GM19043 (cell line): ENCODE measurements around the gene AATK.

Experiments
- ATAC-seq: cut with Tn5 transposase; IDR thresholded peaks from one replicate; pipeline ENCODE4 v1.9.1; 2021; ENCODE audit warnings: low read depth; ENCODE audit not compliant: unreplicated experiment

AATK gene, protein sequence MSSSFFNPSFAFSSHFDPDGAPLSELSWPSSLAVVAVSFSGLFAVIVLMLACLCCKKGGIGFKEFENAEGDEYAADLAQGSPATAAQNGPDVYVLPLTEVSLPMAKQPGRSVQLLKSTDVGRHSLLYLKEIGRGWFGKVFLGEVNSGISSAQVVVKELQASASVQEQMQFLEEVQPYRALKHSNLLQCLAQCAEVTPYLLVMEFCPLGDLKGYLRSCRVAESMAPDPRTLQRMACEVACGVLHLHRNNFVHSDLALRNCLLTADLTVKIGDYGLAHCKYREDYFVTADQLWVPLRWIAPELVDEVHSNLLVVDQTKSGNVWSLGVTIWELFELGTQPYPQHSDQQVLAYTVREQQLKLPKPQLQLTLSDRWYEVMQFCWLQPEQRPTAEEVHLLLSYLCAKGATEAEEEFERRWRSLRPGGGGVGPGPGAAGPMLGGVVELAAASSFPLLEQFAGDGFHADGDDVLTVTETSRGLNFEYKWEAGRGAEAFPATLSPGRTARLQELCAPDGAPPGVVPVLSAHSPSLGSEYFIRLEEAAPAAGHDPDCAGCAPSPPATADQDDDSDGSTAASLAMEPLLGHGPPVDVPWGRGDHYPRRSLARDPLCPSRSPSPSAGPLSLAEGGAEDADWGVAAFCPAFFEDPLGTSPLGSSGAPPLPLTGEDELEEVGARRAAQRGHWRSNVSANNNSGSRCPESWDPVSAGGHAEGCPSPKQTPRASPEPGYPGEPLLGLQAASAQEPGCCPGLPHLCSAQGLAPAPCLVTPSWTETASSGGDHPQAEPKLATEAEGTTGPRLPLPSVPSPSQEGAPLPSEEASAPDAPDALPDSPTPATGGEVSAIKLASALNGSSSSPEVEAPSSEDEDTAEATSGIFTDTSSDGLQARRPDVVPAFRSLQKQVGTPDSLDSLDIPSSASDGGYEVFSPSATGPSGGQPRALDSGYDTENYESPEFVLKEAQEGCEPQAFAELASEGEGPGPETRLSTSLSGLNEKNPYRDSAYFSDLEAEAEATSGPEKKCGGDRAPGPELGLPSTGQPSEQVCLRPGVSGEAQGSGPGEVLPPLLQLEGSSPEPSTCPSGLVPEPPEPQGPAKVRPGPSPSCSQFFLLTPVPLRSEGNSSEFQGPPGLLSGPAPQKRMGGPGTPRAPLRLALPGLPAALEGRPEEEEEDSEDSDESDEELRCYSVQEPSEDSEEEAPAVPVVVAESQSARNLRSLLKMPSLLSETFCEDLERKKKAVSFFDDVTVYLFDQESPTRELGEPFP (N-terminal part only)

DNA sequence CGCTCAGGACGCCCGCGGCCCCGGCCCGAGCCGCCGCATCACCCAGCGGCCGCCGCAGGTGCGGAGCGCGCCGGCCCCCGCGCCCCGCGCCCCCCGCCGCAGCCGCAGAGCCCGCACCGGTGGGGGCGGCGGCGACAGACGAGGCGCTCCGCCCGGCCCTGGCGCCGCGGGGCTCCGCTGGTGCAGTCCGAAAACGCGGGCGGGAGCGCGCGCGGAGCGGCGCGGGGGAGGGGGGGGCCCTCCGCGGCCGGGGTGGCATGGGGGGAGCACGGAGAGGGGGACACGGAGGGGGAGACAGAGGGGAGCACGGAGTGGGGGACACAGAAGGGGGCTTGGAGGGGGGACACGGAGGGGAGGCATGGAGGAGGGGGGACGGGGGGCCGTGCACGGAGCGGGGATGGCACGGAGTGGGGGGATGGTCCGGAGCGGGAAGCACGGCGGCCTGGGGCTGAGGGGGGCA, at the start of gene AATK:
TSS of gene AATK (minus strand) at position 189 of the 460 bp plus-strand sequence. CDS start 229 bp downstream, outside the sequence.
- ATAC-seq = no peak

DNA sequence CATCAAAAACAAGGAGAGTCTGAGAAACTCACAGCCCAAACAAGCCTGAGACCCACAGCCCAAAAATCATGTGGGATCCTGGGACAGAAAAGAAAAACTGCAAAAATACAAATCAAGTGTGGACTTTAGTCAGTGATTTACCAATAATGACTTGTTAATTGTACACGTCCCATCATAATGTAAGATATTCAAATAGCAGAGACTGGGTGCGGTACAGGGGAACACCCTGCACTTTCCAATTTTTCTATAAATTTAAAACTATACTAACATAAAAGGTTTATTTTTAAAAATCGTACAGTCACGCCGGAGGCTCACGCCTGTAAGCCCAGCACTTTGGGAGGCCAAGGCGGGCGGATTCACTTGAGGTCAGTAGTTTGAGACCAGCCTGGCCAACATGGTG, 48.0 kb upstream of the AATK start:
- ATAC-seq = no peak

DNA sequence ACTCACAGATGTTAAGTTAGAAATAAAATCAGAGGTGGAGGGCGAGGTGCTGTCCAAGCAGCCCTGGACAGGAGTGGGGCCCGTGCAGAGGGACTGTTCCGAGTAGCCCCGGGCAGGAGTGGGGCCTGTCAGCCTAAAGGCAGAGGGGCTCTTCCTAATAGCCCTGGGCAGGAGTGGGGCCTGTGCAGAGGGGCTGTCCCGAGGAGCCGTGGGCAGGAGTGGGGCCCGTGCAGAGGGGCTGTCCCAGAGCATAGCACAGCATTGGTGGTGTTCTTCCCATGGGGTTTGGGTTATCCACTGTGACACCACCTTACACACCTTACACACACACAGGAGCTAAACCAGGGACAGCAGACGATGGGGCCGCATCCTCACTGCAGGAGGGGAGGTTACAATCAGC, 46.3 kb upstream of the AATK start:
- no peak for ATAC-seq

DNA sequence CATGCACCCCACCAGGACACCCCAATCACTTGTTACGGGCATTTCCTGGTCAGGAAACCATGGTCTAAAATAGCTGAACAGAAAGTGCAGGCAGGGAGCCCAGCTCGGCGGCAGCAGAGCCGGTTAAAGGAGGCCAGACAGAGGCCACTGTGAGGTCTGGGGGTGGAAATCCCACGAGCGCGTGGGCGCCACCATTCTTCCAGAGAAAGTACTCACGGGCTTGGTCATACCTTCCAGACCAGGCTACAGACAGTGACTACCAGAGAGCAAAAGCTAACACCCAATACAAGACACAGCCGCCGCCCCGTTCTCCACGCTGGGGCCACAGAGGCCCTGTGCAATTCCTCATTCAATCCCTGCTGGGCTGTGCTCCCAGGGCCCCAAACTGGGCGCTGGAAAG, 44.8 kb upstream of the AATK start:
- no peak for ATAC-seq

DNA sequence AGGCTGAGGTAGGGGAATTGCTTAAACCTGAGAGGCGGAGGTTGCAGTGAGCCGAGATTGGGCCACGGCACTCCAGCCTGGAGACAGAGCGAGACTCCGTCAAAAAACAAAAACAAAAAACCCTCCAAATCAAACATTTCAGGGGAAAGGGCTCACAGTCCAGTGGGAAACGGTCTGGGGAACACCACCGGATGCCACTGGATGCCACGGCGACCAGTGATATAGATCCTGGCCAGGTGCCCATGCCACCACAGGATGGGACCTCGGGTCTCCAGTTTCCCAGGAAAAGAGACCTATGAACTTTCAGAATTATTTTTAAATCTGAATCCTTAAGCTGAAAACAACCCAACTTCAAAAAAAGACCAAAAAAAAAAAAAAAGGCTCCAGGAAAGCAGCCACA, 44.4 kb upstream of the AATK start:
- ATAC-seq = no peak

DNA sequence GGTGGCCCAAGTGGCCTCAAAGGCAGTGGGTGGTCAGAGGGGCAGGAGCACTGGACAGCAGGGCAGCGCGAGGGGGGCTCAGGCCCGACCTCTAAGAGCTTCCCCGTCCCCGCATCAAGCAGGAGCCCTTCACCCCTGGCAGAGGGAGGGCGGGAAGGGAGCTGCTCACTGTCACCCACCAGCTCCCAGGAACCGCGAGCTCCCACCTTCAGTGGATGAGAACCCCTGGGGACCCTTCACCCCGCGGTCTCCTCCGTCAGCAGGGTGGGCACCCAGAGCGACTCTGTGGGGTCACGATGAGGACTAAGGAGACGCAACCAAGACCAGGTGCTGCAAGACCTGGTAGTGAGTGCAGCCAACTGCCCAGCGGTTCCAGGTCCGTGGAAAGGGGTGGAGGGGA, 43.1 kb upstream of the AATK start:
- no peak for ATAC-seq

DNA sequence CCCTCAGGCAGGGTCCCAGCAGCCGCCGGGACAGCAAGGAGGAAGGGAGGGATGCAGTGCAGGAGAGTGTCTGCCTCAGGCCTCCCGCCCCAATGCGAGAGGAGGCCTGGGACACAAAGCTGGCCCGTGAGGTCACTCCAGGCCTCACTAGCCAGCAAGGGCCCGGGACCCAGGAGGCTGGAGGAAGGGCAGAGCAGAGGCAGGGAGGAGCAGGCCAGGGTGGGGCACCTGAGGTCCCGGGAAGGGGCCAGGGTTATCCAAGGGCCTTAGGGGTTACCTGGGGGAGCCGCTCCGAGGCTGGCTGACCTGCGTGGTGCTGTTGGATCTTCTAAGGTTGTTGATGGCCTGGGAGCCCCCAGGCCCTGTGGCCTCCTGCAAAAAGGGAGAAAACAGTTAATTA, 42.6 kb upstream of the AATK start:
- no peak for ATAC-seq

DNA sequence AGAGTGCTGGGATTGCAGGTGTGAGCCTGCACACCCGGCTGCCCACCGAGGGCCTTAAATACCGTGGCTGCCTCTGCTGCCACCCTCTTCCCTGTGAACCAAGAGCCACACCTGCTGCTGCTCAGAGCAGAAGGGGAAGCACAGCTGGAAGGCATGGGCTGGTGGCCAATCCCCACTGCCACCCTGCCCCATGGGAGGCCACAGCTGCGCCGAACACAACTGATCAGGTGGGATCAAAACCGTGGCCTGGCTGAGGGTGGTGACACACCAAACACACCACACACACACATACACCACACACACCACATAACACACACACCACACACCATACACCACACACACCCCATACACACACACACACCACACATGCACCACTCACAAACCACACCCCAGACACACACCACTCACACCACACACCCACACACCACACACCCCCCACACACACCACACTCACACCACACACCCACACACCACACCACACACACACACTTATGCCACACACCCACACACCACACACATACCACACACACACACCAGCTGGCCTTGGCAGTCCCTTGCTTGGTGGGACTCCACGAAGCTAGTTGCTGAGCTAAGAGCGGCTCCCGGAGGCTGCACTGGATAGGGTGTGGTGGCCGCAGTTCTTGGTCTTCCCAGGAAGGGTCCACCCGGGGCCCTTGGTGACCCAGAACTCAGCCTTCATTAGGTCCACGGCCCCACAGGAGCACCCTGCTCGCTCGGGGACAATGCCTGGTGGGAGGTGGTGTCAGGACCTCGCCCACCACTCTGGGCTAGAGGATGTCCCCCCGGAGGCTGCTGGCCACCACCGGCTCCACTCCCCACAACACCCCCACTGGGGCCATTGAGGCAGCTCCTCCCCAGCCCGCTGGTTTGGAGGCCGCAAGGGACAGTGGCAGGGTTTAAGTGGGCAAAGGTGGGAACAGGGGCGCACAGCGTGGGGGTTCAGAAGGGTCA, 41.9 kb upstream of the AATK start:
- no peak for ATAC-seq

DNA sequence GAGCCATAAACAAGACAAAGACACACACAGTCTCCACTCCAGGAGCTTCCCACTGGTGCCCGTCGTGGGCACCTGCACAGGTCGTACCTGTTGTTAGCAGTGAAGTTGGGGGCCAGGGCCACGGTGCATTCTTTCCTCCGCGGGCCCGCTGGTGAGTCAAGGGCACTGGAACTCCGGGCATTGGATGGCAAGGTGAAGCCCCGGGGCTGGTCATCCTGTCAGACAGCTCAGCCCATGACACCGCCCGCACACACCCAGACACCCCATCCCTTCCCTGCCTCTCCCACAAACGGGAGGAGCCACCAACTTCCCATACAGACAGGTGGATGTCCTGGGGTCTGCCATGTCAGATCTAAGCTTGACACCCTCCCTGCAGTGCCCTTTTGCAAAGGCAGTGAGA, 40.6 kb upstream of the AATK start:
- ATAC-seq = no peak

DNA sequence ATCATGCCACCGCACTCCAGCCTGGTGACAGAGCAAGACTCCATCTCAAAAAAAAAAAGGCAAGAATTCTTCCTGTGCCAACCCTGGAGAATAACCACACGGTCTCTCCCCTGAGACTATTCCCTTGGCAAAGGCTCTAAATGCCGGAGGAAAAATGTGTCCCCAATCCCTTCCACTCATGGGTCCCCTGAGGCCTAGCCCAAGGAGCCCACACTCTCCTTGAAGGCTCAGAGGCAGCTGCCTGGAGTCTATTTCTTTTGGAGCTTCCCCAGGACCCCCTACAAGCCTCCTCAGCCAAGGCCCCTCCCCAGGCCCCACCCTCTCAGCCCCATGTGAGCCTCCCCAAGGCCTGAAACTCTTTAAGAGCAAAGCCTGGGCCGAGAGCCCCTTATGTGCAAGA, 40.1 kb upstream of the AATK start:
- ATAC-seq = no peak

DNA sequence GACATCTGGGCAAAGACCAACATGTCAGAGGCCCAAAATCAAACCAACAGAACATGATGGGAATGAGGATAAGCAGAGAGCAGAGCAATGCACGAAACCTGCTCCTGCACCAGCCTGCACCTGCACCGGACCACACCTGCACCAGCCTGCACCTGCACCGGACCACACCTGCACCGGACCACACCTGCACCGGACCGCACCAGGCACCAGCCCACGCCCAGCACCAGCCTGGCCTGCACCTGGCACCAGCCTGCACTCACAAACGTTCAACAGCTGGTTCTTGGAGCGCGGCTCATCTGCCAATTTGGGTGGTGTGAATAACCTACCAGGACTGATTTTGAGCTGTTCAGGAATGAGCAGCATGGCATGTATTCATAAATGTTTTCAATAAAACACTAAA, 38.6 kb upstream of the AATK start:
- ATAC-seq = no peak

DNA sequence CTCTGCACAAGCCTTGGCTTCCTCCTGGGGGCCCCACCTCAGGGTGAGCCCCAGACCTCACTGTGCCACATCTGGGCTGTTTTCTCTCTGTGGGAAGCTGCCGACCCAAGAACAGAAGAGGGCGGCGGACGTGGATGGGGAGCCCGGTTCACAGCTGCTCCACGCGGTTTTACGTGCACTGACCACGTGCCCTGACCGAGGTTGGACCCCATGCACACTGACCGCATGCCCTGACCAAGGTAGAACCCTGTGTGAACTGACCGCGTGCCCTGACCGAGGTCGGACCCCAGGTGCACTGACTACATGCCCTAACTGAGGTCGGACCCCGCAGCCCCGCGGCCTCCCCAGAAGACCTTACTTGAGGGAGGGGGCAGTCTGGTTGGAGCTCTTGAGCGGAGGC, 37.1 kb upstream of the AATK start:
- no peak for ATAC-seq

DNA sequence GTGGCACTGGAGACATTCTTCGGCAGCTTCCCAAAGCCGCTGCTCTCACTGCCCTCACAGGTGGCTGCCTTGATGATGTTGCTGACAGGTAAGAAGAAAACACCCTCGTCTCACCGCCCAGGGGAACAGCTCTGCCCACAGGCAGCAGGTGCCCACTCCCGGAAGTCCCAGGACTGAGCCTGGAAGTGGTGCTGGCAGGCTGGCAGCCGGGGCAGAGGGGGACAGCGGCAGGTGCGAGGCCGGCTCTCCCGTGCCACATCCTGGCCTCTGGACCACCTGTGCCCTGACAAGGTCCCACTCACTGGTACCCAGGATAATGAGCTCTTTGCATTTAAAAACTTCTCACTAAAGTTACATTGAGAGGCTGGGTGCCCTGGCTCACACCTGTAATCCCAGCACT, 36.3 kb upstream of the AATK start:
- ATAC-seq = no peak

DNA sequence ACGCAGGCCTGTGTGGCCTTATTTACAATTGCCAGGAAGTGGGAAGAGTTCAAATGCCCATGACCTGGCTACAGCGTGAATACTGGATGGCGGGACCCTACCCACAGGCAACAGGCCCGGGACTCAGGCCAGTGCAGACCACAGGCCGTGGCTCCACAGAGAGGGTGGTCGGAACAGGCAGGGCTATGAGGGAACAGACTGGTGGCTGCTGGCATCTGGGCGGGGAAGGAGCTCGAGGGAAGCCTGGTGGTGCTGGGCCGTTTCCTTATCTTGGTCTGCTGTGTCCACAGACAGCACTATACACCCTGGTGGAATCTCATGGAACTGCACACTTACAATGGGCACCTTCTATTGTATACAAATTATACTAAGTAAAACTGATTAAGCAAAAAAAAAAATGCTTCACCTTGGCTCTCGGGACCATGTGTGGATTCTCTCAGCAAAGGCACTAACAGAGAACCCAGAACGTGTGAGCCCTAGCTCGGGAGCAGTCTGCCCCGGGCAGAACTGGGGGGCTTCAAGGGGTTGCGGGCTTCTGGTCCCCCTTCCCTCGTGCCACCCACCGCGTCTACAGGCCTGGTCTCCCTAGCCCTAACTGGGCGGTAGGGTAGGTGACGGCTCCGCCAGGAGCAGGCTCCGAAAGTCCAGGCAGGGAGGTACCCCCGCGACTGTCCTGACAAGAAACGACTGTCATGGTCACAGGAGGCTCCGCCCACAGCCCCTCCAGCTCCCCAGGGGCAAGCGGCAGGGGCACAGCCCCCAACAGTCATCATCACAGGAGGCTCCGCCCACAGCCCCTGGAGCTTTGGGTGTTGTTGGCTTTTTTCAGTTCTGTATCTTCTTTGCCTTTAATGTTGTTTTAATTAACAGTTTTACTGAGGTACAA, 34.9 kb upstream of the AATK start:
- no peak for ATAC-seq

DNA sequence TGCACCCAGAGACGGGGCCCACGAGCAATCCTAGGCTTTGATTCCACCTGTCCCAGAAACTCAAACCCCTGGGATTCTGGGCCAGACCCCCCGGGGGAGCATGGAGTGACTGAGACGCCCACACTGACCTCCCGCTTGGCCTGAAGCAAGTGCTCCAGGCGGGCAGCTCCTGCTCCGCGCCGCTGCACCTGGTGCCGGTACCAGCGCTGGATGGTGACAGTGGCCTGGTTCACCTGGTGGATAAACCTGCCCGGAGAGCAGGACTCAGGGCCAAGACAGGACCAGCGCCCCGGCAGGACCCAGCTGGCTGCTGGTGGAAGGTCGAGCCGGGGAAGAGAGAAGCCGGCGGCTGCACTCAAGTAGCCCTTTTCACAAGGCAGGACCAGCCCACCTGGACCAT, 34.2 kb upstream of the AATK start:
- no peak for ATAC-seq

DNA sequence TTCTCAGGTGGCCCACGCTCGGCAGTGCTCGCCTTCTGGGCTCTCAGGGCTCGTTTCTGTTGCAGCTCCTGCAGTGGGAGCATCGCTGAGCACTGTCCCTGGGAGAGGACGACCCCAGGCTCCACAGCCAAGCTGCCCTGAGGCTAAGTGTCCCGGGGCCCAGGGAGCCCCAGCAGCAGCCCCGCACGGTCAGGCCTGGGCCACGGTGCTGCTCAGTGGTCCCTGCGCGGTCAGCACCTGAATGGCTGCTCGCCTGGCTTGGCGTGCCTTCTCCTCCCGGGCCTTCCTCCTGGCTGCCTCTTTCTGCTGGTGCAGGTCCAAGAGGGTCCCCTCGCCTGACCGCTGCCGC, 33.4 kb upstream of the AATK start:
- no peak for ATAC-seq

DNA sequence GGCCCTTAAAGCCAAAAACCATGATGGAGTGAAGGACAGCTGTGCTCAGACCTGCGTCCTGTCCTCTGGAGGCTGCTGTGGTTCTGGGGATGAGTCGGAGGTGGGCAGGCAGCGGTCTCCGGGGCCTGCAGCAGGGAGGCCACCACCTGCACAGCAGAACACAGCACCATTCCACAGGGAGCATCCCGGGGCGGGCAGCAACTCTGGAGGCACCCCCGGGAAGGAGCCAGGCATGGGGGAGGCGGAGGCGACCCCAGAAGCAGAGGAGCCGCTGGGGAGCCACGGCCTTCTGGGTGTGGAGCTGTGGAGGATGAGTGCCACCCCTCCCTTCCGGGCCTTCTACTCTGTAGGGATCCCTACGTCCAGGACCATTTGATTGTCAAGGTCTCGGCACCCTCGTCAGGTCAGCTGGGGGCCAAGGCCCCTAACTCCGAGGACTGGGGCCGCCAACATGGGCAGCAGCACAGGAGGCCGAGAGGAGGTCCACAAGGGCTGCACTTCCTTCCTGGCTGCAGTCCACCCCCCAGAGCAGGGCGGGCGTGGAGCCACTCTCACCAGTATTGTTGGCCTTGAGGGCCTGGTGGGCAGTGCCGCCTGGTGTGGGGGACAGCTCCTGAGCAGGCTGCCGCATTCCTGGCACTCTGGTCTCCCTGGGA, 32.9 kb upstream of the AATK start:
- ATAC-seq = no peak

DNA sequence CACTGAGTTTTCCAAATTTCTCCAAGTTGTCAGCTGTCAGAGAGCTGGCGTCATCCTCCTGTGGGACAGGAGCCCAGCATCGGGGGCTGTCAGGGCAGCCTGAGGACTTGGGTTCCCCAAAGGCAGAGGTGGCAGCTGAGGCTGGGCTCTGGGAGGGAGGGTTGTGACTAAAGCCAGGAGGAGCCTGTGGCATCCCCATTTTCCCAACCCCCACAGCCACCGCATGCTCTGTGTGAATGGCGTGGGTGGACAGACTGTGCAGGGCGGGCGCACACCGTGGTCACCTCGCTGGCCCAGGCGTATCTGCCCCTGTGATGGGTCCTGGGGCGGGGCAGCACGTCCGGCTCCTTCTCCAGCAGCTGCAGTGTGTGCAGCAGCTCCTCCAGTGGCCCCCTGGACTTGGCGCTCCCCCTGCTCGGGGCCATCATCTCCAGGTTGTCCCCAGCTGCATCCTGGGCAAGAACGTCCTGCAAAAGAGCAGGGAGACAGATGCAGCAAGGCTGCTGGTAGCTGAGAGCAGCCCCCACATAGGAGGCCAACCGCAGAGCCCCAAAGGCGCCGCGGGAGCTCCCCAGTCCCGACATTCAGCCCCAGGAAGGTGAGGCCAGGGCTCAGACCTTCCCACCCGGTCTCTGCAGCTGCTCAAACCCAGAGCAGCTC, 31.9 kb upstream of the AATK start:
- no peak for ATAC-seq
